Superior temporal gyrus (tissue), 1 donor: ENCODE results near the gene IDS.
A peak's percentile ranks its signal among the peaks of the same experiment; 100 is the strongest.
"Not testable (repeated sequence)": the region's sequence is repeated elsewhere in the genome, so short reads cannot be mapped to it uniquely, and the experiment has no call there.

Experiments
- DNase-seq: peaks from one replicate; pipeline ENCODE4 v3.0.0-alpha.2; 2016; ENCODE audit errors: extremely low spot score

The IDS gene

GRCh38 chrX:149526318-149527033 lies 21.4 kb upstream of the IDS start:
- DNase-seq, result not testable (repeated sequence)

- DNase-seq, result not testable (repeated sequence)
Observed at GRCh38 chrX:149525903-149526302, 20.8 kb upstream of the IDS start.

DNA sequence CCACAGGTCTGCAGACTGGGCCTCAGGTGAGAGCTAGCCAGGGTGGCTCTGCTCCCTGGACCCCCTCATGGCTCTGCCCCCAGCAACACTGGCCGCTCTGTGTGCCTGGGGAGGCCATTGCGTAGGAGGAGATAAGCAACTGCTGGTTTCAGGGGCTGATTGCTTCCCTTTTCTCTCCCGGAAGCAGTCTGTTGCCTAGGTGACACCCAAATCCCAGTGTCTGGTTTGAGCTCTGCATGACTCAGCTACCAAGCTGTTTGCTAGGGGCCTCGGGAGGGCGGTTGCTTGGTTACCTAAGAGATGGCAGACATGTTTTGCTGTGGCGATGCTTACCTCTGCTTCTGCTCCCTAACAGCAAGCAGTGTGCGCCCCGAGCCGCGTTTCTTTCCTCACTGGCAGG lies 20.3 kb upstream of the IDS start:
- not testable (repeated sequence) for DNase-seq

DNA sequence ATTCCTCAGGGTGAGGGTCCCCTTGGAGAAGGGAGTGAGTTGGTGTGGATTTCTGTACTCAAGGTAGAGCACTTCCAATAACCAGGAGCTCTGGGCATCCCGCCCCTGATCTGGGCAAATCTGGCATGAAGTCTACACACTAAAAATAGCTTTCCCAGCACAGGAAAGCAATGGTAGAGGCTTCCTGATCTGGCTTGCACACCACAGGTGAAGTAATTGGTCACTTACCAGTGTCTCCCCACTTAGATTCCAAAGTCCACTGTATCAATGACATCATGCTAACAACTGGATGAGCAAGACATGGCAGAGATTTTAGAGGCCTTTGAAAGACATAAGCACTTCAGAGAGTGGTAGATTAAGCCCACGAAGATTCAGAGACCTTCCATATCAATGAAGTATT lies 17.8 kb upstream of the IDS start:
- no peak for DNase-seq

DNA sequence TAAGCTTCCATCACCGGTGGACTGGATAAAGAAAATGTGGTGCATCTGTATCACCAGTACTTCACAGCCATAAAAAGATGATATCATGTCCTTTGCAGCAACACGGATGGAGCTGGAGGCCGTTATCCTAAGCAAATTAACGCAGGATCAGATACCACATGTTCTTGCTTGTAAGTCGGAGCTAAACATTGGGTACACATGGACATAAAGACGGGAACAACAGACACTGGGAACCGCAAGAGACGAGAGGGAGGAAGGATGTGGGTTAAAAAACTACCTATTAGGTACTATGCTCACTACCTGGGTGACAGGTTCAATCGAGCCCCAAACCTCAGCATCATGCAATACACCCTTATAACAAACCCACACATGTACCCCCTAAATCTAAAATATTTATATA lies 16.3 kb upstream of the IDS start:
- no peak for DNase-seq

DNA sequence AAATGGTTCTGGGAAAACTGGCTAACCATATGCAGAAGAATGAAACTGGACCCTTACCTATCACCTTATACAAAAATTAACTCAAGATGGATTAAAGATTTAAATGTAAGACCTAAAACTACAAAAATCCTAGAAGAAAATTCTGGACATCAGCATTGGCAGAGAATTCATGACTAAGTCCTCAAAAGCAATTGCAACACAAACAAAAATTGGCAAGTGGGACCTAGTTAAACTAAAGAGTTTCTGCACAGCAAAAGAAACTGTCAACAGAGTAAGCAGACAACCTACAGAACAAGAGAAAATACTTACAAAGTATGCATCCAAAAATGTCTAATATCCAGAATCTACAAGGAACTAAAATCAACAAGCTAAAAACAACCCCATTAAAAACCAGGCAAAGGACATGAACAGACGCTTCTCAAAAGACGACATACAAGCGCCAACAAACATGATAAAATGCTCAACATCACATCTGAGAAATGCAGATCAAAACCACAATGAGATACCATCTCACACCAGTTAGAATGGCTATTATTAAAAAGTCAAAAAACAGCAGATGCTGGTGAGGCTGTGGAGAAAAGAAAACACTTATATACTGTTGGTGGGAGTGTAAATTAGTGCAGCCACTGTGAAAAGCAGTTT lies 15.7 kb upstream of the IDS start:
- not testable (repeated sequence) for DNase-seq

- no peak for DNase-seq
Observed at GRCh38 chrX:149518236-149518635, 13.1 kb upstream of the IDS start.

- no peak for DNase-seq
Observed at GRCh38 chrX:149517308-149517707, 12.2 kb upstream of the IDS start.

- DNase-seq, result no peak
Observed at GRCh38 chrX:149516604-149517003, 11.5 kb upstream of the IDS start.

GRCh38 chrX:149515954-149516602 lies 11.0 kb upstream of the IDS start:
- DNase-seq, result no peak

GRCh38 chrX:149513825-149514428 lies 8.8 kb upstream of the IDS start:
- no peak for DNase-seq

DNA sequence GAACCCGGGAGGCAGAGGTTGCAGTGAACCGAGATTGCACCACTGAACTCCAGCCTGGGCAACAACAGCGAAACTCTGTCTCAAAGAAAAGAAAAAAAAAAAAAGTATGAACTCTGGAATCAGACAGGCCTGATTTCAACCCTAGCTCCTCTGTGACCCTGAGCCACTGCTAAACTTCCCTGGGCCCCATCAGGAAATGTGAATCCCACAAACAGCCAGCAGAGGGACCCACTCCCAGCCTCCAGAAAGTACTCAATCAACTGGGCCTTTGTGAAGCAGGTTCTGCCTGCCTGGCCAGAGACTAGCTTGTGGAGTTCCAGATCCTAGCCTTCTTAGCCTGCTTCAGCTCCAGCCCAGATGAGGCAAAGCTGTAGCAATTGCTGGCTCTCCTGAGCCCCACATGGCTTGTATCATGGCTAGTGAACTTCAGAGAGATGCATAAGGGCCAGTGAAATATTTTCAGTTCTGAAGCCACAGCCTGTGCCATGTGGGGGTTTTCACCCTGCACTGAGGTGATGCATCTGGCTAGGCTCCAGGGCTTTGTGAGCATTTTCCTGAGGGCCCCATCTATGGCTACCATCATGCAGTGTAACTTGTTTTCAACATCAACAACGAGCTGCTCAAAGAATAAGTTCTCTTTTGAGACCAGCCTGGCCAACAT lies 7.2 kb upstream of the IDS start:
- DNase-seq, result peak; percentile 64

DNA sequence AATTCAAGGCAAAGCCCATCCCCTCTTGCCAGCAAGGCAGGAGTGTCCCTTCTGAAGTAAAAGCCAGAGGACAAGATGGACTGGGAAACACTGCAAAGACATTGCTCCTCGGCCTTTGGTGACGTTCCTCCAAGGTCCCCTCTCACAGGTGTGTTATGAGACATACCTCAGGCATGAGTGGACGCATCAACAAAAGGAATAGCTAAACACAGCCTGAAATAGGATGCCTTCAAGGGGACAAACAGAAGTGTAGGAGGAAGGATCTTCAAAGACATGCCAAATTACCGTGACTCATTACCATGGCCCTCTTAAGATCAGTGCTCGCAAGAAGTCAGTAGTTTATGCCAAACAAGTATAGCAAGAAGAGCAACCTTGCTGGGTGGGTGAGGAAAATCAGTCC lies 6.0 kb upstream of the IDS start:
- DNase-seq, result no peak

GRCh38 chrX:149510386-149510785 lies 5.3 kb upstream of the IDS start:
- DNase-seq, result no peak

DNA sequence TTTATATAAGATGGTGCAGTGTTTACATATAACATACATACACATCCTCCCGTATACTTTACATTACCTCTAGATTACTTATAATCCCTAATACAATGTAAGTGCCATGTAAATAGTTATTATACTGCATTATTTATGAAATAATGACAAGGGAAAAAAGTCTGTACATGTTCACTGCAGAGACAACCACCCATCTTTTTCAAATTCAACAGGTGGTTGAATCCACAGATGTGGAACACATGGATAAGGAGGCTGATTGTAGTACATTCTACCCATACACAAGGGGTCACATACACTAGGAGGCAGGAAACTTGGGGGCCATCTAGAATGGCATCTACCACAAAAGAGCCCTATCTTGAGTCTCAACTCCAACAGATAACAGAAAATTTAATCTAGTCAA lies 3.4 kb upstream of the IDS start:
- no peak for DNase-seq

DNA sequence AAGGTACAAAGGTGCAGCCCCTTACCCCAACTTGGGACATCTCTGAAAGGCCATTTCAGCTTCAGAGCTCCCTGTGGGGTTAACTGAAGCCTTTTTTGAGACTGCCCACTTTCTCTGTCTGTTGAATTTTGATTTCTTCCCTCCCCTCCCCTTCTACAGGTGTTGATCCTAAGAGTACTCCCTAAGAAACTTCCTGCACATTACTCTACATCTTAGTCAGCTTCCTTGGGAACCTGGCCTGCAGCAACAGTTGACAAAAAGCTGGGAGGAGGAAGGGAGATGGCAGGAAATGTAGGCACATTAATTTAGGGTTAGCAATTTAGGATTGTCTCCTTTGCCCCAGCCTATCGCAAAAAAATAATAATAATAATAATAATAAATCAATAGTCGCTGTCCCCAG lies 1.2 kb upstream of the IDS start:
- no peak for DNase-seq

GRCh38 chrX:149505671-149506070 lies 565 bp upstream of the IDS start:
- no peak for DNase-seq

- DNase-seq, result no peak
Observed at GRCh38 chrX:149504226-149504914, 736 bp downstream of the IDS start.

DNA sequence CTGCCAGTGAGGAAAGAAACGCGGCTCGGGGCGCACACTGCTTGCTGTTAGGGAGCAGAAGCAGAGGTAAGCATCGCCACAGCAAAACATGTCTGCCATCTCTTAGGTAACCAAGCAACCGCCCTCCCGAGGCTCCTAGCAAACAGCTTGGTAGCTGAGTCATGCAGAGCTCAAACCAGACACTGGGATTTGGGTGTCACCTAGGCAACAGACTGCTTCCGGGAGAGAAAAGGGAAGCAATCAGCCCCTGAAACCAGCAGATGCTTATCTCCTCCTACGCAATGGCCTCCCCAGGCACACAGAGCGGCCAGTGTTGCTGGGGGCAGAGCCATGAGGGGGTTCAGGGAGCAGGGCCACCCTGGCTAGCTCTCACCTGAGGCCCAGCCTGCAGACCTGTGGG lies 1.7 kb downstream of the IDS start:
- DNase-seq, result not testable (repeated sequence)

DNA sequence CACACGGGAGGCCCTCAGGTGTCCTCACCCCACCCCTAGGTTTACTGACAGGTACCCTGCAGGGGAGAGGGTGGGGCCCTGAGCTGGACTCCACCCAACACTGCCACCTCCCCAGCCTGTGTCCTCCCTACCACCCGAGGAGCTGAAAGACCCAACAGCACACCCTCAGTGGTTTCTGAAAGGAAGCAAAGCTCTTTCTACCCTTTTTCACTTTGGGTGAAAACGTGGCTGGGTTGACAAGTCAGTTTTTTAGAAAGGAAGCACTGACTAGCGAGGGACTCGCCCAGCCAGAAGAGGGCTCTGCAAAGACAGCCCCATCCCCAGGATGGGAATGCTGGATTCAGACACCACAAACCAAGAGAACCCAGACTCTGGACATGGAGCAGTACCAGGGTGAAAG lies 2.2 kb downstream of the IDS start:
- DNase-seq, result not testable (repeated sequence)

GRCh38 chrX:149499766-149500165 lies 5.3 kb downstream of the IDS start:
- DNase-seq, result no peak

GRCh38 chrX:149498767-149499166 lies 6.3 kb downstream of the IDS start:
- no peak for DNase-seq
